Mononuclear cell (primary cell): Measurements from ENCODE around the gene CHMP5. TPM values are rescaled to one million over a fixed set of nuclear protein-coding genes. Genes with fewer than 3 reads are reported as not detected.

Source experiments
- total RNA-seq: library from RNA; depleted of rRNA; stranded (reverse); fragments of >200 nt; gene quantifications from one replicate; pipeline ENCODE4 v1.2.3, GENCODE V29; 2012

The CHMP5 gene
- total RNA-seq, 1 donor: 21.6 TPM

Other genes starting within 250 kb of the CHMP5 start
- 77.5 TPM for gene DNAJA1, start 239.8 kb upstream of the CHMP5 start, total RNA-seq
- 25.5 TPM for gene SMU1, start 188.4 kb upstream of the CHMP5 start, total RNA-seq
- gene B4GALT1, start 97.7 kb upstream of the CHMP5 start, total RNA-seq: 62.5 TPM
- gene SPINK4, start 24.9 kb upstream of the CHMP5 start, total RNA-seq: not detected
- gene BAG1, start 341 bp upstream of the CHMP5 start, total RNA-seq: 54.4 TPM
- 32.0 TPM for gene NFX1, start 25.5 kb downstream of the CHMP5 start, total RNA-seq
- gene AQP7, start 137.5 kb downstream of the CHMP5 start, total RNA-seq: 0.21 TPM
- 22.1 TPM for gene AQP3, start 182.5 kb downstream of the CHMP5 start, total RNA-seq
- gene NOL6, start 208.9 kb downstream of the CHMP5 start, total RNA-seq: 15.6 TPM